GM23338 (cell line): ENCODE measurements around the gene GPHA2. TPM values are rescaled to one million over a fixed set of nuclear protein-coding genes. Genes with fewer than 3 reads are reported as not detected.

Experiments used
- ATAC-seq: fragments of 200-7000 bp; cut with Tn5 transposase; 3 replicates; pipeline ENCODE4 v1.9.1; 2020
- DNase-seq: peaks from one replicate; pipeline ENCODE4 v3.0.0-alpha.2; 2015; ENCODE audit warnings: low spot score
- H2AFZ ChIP-seq: fragments of 200-600 bp; sonication (generic); 2 replicates; pipeline ENCODE4 v1.8.0; 2016; ENCODE audit warnings: antibody characterized with exemption, mild to moderate bottlenecking, moderate library complexity
- H3F3A ChIP-seq: fragments of 200-600 bp; sonication (generic); replicated peaks from 2 replicates; pipeline ENCODE4 v1.8.0; 2017; ENCODE audit warnings: antibody characterized with exemption, mixed run types, low read depth
- H3K27ac ChIP-seq: fragments of 200-600 bp; sonication (generic); 2 replicates; pipeline ENCODE4 v1.6.1; 2016; ENCODE audit warnings: low read depth
- H3K27me3 ChIP-seq: fragments of 200-600 bp; sonication (generic); 2 replicates; pipeline ENCODE4 v1.8.0; 2016; ENCODE audit warnings: mild to moderate bottlenecking, mixed run types, moderate library complexity; ENCODE audit not compliant: insufficient read depth
- H3K36me3 ChIP-seq: fragments of 200-600 bp; sonication (generic); 2 replicates; pipeline ENCODE4 v1.8.0; 2016; ENCODE audit warnings: mild to moderate bottlenecking; ENCODE audit not compliant: insufficient read depth
- H3K4me1 ChIP-seq: fragments of 200-600 bp; sonication (generic); 2 replicates; pipeline ENCODE4 v1.8.0; 2016; ENCODE audit warnings: mild to moderate bottlenecking, moderate library complexity; ENCODE audit not compliant: insufficient read depth
- H3K4me2 ChIP-seq: fragments of 200-600 bp; sonication (generic); 2 replicates; pipeline ENCODE4 v1.7.1; 2017; ENCODE audit warnings: mixed run types
- H3K4me3 ChIP-seq: fragments of 200-600 bp; sonication (generic); 2 replicates; pipeline ENCODE4 v1.6.1; 2016; ENCODE audit warnings: mixed run types
- H3K79me2 ChIP-seq: fragments of 200-600 bp; sonication (generic); replicated peaks from 2 replicates; pipeline ENCODE4 v1.8.0; 2017; ENCODE audit warnings: mild to moderate bottlenecking; ENCODE audit not compliant: insufficient read depth
- H3K9me2 ChIP-seq: fragments of 200-600 bp; sonication (generic); 2 replicates; pipeline ENCODE4 v1.8.0; 2017; ENCODE audit not compliant: insufficient read depth
- H4K20me1 ChIP-seq: fragments of 200-600 bp; sonication (generic); replicated peaks from 2 replicates; pipeline ENCODE4 v1.8.0; 2017; ENCODE audit warnings: mild to moderate bottlenecking; ENCODE audit not compliant: insufficient read depth
- H3K27ac Mint-ChIP-seq: 2 replicates; pipeline ENCODE4 v1.8.0; 2020; ENCODE audit warnings: inconsistent platforms, mild to moderate bottlenecking, moderate library complexity, mixed read lengths
- H3K27me3 Mint-ChIP-seq: 3 replicates; pipeline ENCODE4 v1.8.0; 2022; ENCODE audit warnings: low read depth, mild to moderate bottlenecking, moderate library complexity, mixed read lengths, inconsistent platforms; ENCODE audit not compliant: insufficient read depth, poor library complexity
- H3K36me3 Mint-ChIP-seq: 3 replicates; pipeline ENCODE4 v1.8.0; 2021; ENCODE audit warnings: low read depth, mild to moderate bottlenecking, inconsistent platforms, moderate library complexity, mixed read lengths
- H3K4me1 Mint-ChIP-seq: 3 replicates; pipeline ENCODE4 v1.8.0; 2020; ENCODE audit warnings: mild to moderate bottlenecking, inconsistent platforms, mixed read lengths
- H3K4me3 Mint-ChIP-seq: 3 replicates; pipeline ENCODE4 v1.8.0; 2021; ENCODE audit warnings: moderate library complexity, mild to moderate bottlenecking, inconsistent platforms, mixed read lengths
- H3K9me3 Mint-ChIP-seq: 3 replicates; pipeline ENCODE4 v1.8.0; 2020; ENCODE audit warnings: moderate library complexity, mild to moderate bottlenecking, inconsistent platforms, mixed read lengths
- CREB1 ChIP-seq: fragments of 250-450 bp; sonication (Bioruptor Pico); IDR thresholded peaks from 2 replicates; pipeline ENCODE4 v1.5.0; 2020; ENCODE audit warnings: low read depth, mild to moderate bottlenecking, moderate library complexity
- EZH2 ChIP-seq: fragments of 200-600 bp; sonication (generic); IDR thresholded peaks from one replicate; pipeline ENCODE4 v1.8.0; 2017; ENCODE audit warnings: antibody characterized with exemption, mild to moderate bottlenecking, low read depth; ENCODE audit not compliant: unreplicated experiment
- EZH2phosphoT487 ChIP-seq: fragments of 200-600 bp; sonication (generic); IDR thresholded peaks from one replicate; pipeline ENCODE4 v1.8.1; 2018; ENCODE audit warnings: antibody characterized with exemption; ENCODE audit not compliant: unreplicated experiment
- JUNB ChIP-seq: IDR thresholded peaks from one replicate; pipeline ENCODE4 v1.6.1; 2016; ENCODE audit warnings: antibody characterized with exemption; ENCODE audit not compliant: unreplicated experiment
- NANOG ChIP-seq: IDR thresholded peaks from 2 replicates; pipeline ENCODE4 v1.6.1; 2016; ENCODE audit warnings: antibody characterized with exemption, borderline replicate concordance
- POLR2AphosphoS5 ChIP-seq: IDR thresholded peaks from 2 replicates; pipeline ENCODE4 v1.6.1; 2016; ENCODE audit warnings: antibody characterized with exemption, low read depth
- STAT1 ChIP-seq: IDR thresholded peaks from one replicate; pipeline ENCODE4 v1.6.1; 2016; ENCODE audit warnings: antibody characterized with exemption; ENCODE audit not compliant: unreplicated experiment
- ZNF114 ChIP-seq: fragments of 250-450 bp; sonication (Bioruptor Pico); IDR thresholded peaks from 2 replicates; pipeline ENCODE4 v1.5.0; 2020; ENCODE audit warnings: mild to moderate bottlenecking, moderate library complexity
- ZNF331 ChIP-seq: fragments of 250-450 bp; sonication (Bioruptor Pico); IDR thresholded peaks from 2 replicates; pipeline ENCODE4 v1.5.0; 2020; ENCODE audit warnings: low read depth, mild to moderate bottlenecking, moderate library complexity
- polyA plus RNA-seq: library from polyadenylated mRNA; unstranded; fragments of >200 nt; fragmentation: Nextera tagmentation; extraction: Ambion mirVana; gene quantifications from 2 replicates; pipeline ENCODE4 v1.2.1, GENCODE V29; 2016
- total RNA-seq: library from RNA; depleted of rRNA; stranded (reverse); fragments of >200 nt; shearing (Covaris generic); gene quantifications from 2 replicates; pipeline ENCODE4 v1.2.3, GENCODE V29; 2014
- TF ChIP-seq, protein P1 (sequence below): IDR thresholded peaks from one replicate; pipeline ENCODE4 v1.6.1; 2018; ENCODE audit warnings: antibody characterized with exemption; ENCODE audit not compliant: unreplicated experiment
- TF ChIP-seq, protein P2 (sequence below): IDR thresholded peaks from 2 replicates; pipeline ENCODE4 v1.6.1; 2016; ENCODE audit warnings: antibody characterized with exemption
- TF ChIP-seq, protein P3 (sequence below), 2 experiments: fragments of 200-600 bp in 1 of 2; sonication (generic) in 1 of 2; conservative IDR thresholded peaks; 2 replicates each; pipeline versions ENCODE4 v1.5.1 to v1.6.1; 2016 to 2017; ENCODE audit warnings: antibody characterized with exemption in 2 of 2, low read depth in 2 of 2, mild to moderate bottlenecking in 2 of 2, moderate library complexity in 1 of 2
- TF ChIP-seq, protein P4 (sequence below): fragments of 250-450 bp; sonication (Bioruptor Pico); IDR thresholded peaks from 2 replicates; pipeline ENCODE4 v1.5.0; 2020; ENCODE audit warnings: mild to moderate bottlenecking, moderate library complexity

The GPHA2 gene
- total and polyA plus RNA-seq, 2 experiments from 2014 or later, result 0.83 to 1.8 TPM

DNA sequence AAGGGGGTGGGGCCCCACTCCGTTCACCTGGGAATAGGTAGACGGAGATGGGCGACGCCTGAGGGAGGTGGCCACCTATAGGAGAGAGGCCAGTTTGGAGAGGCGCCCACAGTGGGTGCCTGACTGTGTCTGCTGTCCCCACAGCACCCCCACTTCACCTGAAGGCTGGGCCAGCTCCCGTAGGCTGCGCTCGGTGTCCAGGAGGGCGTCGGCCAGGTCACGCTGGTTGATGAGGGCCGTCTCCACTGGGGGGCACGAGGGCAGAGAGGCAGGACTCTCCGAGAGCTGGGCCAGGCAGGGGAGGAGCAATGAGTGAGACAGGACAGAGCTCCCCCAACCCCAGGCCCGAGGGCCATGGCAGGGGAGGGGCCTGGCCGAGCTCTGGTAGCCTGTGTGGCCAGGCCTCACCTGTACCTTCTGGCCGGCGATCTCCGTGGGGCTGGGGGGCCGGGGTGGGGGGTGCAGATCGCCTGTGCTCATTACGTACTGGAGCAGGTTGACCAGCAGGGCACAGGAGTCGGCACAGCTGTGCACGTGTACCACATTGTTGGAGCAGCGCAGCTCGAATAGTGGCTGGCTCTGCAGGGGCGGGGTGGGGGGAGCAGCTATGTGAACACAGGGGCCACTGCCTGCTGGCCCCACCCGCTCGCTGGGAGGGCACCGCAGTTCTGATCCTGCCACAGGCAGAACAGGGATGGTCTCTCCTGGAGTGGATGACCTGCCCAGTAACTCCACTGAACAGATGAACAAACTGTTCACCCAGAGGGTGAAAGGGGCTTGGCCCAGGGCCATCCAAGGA, 33.4 kb downstream of the GPHA2 start:
- Mint-ChIP-seq H3K9me3 (no peaks in the 10 kb centered on the region), H3K27ac (no peak overlapping the region), H3K4me3 (no peak overlapping the region), H3K27me3 (peaks cover 8% of the 10 kb centered on the region), H3K4me1 (no peaks in the 10 kb centered on the region), H3K36me3 (no peaks in the 10 kb centered on the region)
- no peak overlapping the region for H2AFZ ChIP-seq
- H3K4me1 ChIP-seq, result no peaks in the 10 kb centered on the region
- no peak overlapping the region for H3K4me2 ChIP-seq
- DNase-seq (no peak), ATAC-seq (peak; percentile 34; the same call in 2 of the 3 replicates)
- TF ChIP-seq CREB1 (CRISPR knock-in tag) (no peak), ZNF331 (CRISPR knock-in tag) (no peak), JUNB (no peak), ZNF114 (CRISPR knock-in tag) (no peak), POLR2AphosphoS5 (no peak), EZH2phosphoT487 (no peak), NANOG (no peak), STAT1 (no peak), EZH2 (no peak)
- TF ChIP-seq, protein P1, sequence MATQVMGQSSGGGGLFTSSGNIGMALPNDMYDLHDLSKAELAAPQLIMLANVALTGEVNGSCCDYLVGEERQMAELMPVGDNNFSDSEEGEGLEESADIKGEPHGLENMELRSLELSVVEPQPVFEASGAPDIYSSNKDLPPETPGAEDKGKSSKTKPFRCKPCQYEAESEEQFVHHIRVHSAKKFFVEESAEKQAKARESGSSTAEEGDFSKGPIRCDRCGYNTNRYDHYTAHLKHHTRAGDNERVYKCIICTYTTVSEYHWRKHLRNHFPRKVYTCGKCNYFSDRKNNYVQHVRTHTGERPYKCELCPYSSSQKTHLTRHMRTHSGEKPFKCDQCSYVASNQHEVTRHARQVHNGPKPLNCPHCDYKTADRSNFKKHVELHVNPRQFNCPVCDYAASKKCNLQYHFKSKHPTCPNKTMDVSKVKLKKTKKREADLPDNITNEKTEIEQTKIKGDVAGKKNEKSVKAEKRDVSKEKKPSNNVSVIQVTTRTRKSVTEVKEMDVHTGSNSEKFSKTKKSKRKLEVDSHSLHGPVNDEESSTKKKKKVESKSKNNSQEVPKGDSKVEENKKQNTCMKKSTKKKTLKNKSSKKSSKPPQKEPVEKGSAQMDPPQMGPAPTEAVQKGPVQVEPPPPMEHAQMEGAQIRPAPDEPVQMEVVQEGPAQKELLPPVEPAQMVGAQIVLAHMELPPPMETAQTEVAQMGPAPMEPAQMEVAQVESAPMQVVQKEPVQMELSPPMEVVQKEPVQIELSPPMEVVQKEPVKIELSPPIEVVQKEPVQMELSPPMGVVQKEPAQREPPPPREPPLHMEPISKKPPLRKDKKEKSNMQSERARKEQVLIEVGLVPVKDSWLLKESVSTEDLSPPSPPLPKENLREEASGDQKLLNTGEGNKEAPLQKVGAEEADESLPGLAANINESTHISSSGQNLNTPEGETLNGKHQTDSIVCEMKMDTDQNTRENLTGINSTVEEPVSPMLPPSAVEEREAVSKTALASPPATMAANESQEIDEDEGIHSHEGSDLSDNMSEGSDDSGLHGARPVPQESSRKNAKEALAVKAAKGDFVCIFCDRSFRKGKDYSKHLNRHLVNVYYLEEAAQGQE, result no peak
- TF ChIP-seq, protein P2, sequence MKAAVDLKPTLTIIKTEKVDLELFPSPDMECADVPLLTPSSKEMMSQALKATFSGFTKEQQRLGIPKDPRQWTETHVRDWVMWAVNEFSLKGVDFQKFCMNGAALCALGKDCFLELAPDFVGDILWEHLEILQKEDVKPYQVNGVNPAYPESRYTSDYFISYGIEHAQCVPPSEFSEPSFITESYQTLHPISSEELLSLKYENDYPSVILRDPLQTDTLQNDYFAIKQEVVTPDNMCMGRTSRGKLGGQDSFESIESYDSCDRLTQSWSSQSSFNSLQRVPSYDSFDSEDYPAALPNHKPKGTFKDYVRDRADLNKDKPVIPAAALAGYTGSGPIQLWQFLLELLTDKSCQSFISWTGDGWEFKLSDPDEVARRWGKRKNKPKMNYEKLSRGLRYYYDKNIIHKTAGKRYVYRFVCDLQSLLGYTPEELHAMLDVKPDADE, result no peak
- TF ChIP-seq, protein P3, sequence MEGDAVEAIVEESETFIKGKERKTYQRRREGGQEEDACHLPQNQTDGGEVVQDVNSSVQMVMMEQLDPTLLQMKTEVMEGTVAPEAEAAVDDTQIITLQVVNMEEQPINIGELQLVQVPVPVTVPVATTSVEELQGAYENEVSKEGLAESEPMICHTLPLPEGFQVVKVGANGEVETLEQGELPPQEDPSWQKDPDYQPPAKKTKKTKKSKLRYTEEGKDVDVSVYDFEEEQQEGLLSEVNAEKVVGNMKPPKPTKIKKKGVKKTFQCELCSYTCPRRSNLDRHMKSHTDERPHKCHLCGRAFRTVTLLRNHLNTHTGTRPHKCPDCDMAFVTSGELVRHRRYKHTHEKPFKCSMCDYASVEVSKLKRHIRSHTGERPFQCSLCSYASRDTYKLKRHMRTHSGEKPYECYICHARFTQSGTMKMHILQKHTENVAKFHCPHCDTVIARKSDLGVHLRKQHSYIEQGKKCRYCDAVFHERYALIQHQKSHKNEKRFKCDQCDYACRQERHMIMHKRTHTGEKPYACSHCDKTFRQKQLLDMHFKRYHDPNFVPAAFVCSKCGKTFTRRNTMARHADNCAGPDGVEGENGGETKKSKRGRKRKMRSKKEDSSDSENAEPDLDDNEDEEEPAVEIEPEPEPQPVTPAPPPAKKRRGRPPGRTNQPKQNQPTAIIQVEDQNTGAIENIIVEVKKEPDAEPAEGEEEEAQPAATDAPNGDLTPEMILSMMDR (conservative IDR thresholded peaks at IDR 0.05; ENCODE audit: low read depth in 2 of 2), result no peak
- TF ChIP-seq, protein P4, sequence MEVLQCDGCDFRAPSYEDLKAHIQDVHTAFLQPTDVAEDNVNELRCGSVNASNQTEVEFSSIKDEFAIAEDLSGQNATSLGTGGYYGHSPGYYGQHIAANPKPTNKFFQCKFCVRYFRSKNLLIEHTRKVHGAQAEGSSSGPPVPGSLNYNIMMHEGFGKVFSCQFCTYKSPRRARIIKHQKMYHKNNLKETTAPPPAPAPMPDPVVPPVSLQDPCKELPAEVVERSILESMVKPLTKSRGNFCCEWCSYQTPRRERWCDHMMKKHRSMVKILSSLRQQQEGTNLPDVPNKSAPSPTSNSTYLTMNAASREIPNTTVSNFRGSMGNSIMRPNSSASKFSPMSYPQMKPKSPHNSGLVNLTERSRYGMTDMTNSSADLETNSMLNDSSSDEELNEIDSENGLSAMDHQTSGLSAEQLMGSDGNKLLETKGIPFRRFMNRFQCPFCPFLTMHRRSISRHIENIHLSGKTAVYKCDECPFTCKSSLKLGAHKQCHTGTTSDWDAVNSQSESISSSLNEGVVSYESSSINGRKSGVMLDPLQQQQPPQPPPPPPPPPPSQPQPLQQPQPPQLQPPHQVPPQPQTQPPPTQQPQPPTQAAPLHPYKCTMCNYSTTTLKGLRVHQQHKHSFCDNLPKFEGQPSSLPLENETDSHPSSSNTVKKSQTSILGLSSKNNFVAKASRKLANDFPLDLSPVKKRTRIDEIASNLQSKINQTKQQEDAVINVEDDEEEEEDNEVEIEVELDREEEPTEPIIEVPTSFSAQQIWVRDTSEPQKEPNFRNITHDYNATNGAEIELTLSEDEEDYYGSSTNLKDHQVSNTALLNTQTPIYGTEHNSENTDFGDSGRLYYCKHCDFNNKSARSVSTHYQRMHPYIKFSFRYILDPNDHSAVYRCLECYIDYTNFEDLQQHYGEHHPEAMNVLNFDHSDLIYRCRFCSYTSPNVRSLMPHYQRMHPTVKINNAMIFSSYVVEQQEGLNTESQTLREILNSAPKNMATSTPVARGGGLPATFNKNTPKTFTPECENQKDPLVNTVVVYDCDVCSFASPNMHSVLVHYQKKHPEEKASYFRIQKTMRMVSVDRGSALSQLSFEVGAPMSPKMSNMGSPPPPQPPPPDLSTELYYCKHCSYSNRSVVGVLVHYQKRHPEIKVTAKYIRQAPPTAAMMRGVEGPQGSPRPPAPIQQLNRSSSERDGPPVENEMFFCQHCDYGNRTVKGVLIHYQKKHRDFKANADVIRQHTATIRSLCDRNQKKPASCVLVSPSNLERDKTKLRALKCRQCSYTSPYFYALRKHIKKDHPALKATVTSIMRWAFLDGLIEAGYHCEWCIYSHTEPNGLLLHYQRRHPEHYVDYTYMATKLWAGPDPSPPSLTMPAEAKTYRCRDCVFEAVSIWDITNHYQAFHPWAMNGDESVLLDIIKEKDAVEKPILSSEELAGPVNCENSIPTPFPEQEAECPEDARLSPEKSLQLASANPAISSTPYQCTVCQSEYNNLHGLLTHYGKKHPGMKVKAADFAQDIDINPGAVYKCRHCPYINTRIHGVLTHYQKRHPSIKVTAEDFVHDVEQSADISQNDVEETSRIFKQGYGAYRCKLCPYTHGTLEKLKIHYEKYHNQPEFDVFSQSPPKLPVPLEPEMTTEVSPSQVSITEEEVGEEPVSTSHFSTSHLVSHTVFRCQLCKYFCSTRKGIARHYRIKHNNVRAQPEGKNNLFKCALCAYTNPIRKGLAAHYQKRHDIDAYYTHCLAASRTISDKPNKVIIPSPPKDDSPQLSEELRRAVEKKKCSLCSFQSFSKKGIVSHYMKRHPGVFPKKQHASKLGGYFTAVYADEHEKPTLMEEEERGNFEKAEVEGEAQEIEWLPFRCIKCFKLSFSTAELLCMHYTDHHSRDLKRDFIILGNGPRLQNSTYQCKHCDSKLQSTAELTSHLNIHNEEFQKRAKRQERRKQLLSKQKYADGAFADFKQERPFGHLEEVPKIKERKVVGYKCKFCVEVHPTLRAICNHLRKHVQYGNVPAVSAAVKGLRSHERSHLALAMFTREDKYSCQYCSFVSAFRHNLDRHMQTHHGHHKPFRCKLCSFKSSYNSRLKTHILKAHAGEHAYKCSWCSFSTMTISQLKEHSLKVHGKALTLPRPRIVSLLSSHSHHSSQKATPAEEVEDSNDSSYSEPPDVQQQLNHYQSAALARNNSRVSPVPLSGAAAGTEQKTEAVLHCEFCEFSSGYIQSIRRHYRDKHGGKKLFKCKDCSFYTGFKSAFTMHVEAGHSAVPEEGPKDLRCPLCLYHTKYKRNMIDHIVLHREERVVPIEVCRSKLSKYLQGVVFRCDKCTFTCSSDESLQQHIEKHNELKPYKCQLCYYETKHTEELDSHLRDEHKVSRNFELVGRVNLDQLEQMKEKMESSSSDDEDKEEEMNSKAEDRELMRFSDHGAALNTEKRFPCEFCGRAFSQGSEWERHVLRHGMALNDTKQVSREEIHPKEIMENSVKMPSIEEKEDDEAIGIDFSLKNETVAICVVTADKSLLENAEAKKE (CRISPR knock-in tag), result no peak
- no peaks in the 10 kb centered on the region for H3K9me2 ChIP-seq
- no peaks in the 10 kb centered on the region for H3K79me2 ChIP-seq
- no peaks in the 10 kb centered on the region; the same call in none of the 2 replicates for H4K20me1 ChIP-seq
- no peaks in the 10 kb centered on the region for H3K36me3 ChIP-seq
- no peak overlapping the region for H3K4me3 ChIP-seq
- H3F3A ChIP-seq, result no peaks in the 10 kb centered on the region
- H3K27ac ChIP-seq, result no peak overlapping the region
- no peaks in the 10 kb centered on the region for H3K27me3 ChIP-seq
